GM21825 (cell line): ENCODE data around the gene IL1RAP.

Experiments
- ATAC-seq: cut with Tn5 transposase; IDR thresholded peaks from one replicate; pipeline ENCODE4 v1.9.1; 2021; ENCODE audit warnings: mild to moderate bottlenecking, moderate library complexity; ENCODE audit not compliant: unreplicated experiment

Gene IL1RAP

GRCh38 chr3:190605385-190605784, 91.5 kb downstream of the IL1RAP start:
- ATAC-seq = no peak

DNA sequence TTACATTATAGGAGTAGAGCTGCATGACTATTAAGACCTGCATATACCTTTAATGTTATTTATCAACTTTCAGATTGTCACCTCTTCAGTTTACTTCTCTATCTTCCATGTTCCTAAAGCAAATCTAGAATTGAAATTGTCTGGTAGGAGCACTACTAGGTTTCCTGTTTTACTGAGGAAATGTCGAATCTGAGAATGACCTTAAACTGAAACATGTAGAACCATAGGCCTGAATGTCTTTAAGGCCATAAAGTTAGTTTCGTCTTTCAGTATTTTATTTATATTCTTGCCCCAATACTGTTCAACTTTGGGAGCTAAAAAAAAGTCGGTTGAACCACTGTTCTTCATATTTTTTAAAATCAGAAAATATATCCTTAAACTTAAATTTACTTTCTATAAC, 92.7 kb downstream of the IL1RAP start:
- no peak for ATAC-seq

- ATAC-seq = no peak
Observed at GRCh38 chr3:190607021-190607420, 93.1 kb downstream of the IL1RAP start.

- ATAC-seq = no peak
Observed at GRCh38 chr3:190608850-190609589, 95.1 kb downstream of the IL1RAP start.

DNA sequence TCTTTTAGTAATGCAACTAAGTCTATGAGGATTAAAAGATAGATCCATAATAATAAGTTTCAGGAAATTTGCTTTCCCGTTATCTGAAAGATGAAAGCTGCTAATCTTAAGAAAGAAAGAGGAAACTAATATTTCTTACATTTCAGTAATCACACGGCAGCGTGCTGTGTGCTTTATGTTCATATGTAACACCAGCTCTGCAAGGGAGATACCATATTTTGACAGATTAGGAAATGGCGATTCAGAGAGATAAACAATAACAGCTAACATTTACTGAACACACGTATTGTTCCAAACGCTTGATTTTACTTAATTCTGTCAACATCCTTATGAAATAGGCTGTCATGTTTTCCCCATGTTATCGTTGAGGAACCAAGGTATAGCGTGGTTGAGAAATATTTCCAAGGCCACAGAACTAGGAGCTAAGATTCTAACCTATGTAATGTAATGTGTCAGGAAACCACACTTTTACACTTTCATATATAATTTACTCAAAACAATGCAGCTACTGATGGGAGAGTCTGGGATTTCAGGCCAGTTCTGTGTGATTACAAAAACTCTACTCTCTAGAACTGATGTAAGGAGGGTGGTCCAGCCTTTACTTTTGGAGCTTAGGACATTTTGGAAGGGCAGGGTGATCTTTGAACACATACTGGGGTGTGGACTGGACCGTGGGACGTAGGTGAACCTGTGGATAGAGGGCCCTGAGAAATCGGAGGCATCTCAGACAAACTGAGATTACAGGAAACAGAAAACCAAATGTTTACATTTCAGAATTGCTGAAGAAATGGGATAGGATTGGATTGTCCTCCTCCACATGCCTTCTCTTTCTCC, 100.6 kb downstream of the IL1RAP start:
- no peak for ATAC-seq

DNA sequence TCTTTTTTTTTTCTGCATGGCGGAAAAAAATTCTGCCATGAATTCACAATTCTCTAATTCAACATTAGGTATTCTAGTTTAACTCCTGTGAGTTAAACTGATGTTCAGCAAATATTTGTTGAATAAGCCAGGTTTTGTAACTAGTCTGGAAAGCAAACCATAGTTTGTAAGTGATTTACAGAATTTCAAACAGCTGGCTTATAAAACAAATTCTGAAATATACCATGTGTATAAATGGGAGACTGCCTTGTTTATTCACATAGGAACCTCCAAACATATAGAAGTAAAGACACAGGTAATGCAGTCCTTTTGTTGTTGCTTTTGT, 101.1 kb downstream of the IL1RAP start:
- ATAC-seq = no peak

GRCh38 chr3:190615607-190616006, 101.7 kb downstream of the IL1RAP start:
- no peak for ATAC-seq

DNA sequence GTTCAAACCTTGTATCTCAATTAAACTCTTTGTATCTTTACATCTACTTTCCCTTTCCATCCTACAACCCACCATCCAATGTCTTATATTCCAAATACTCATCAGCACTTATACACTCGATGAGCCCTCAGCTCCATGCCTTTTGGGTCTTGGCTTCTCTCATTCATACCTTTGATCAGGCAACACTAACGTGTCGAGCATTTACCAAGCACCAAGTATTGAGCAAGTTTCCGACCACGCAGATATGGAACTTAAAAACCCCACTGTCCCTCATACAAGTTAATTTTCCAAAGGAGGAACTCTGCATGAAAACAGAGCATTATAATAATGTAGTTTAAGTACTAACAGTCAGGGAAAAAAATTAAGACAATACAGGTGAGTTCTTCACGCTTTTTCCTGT, 102.8 kb downstream of the IL1RAP start:
- no peak for ATAC-seq

DNA sequence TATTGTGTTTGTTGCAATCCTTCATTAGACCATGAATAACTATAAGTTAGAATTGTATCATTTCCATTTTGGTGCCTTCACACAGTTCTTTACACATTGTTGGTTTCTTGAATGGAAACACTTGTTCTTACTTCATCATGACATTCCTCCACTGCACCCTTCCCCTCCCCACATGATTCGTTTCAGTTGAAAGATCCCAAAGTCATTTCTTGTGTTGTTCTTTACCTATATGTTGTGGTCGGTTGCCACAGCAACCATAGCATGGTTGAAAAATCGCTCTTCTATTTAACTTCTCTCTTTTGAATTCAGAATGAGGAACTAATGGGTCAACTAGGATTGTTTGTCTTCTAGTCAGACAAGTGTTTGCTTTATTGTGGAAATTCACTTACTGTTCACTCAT, 103.3 kb downstream of the IL1RAP start:
- peak; percentile 87 for ATAC-seq

- peak; percentile 41 for ATAC-seq
Observed at GRCh38 chr3:190618330-190619030, 104.6 kb downstream of the IL1RAP start.

DNA sequence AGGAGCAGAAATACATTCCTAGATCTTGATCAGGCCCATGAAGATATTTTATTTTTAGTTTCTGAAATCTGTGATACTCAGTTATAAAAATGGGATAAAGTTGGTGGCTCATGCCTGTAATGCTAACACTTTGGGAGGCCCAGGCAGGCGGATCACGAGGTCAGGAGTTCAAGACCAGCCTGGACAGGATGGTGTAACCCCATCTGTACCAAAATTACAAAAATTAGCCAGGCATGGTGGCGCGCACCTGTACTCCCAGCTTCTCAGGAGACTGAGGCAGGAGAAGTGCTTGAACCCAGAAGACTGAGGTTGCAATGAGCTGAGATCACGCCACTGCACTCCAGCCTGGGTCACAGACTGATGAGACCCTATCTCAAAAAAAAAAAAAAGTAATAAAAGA, 105.5 kb downstream of the IL1RAP start:
- ATAC-seq = no peak

GRCh38 chr3:190619761-190620160, 105.9 kb downstream of the IL1RAP start:
- ATAC-seq = no peak

DNA sequence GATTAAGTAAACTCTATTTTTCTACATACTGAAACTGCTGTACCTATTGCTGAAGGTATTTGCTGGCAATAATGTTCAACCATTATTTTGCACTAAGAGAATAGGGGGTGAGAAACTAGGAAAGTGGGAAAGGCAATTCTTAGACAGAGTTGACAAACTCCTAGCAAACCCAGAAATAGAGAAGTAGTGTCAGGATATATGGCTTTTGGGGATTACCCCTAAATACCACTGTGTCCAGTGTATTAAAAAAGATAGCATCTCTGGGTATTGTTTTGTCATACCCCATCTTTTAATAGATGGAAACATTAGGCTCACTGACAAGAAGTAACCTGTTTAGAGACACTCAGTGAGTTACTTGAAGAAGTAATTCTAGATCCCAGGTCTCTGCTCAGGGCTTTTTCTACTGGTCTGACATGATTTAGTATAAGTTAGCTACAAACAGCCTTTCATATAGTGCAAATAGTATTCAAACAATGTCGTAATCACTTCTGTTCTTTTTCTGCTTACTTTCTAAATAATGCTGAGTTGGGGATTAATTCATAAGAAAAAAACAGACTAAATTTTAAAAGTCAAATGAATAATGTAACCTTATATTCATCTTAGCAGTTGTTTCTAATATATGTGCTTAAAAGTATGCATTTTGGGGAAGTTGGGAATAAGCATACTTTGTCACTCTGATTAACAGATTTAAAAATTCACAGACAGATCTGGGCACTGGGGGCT, 107.2 kb downstream of the IL1RAP start:
- no peak for ATAC-seq

DNA sequence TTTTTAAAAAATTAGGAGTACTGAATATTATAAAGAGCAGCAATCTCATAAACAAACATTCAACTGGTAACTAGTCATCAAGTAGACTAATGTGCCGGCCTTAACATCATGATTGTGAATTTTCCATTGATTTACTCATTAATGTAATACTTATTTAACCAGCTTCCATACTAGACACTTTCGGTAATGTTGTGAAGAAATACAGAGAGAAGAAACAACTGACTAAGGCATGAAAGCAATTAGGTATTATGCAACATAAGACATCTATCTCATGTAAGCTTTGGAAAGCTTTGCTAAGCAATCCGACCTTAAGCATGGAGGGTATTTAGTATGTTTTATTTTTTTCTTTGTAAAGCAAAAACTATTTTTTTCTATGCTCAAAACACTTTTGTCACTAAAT, 108.0 kb downstream of the IL1RAP start:
- ATAC-seq = no peak

- no peak for ATAC-seq
Observed at GRCh38 chr3:190624282-190624681, 110.4 kb downstream of the IL1RAP start.

DNA sequence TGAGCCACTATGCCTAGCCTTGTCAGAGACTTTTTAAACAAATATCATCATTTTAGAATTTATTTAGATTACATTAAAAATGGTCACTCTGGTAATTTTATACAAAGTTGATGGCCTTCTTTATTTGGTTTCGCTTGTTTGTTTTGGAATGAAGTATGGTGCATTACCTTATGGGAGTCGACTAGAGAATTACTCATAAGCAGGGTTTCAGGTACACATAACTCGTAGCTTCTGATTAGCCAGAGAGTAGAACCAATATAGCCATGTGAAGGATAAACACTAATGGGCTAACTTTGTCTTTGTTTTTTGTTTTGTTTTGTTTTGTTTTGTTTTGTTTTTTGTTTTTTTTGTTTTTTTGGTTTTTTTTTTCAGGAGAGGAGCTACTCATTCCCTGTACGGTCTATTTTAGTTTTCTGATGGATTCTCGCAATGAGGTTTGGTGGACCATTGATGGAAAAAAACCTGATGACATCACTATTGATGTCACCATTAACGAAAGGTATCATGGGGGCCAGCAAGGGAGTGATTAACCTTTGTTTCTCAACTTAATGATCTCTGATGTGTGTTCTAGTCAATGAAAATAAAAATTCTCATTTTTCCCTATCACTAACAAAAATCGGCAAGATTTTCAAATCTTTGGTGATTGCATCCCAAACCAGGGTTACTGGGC, 113.2 kb downstream of the IL1RAP start:
- ATAC-seq = no peak

DNA sequence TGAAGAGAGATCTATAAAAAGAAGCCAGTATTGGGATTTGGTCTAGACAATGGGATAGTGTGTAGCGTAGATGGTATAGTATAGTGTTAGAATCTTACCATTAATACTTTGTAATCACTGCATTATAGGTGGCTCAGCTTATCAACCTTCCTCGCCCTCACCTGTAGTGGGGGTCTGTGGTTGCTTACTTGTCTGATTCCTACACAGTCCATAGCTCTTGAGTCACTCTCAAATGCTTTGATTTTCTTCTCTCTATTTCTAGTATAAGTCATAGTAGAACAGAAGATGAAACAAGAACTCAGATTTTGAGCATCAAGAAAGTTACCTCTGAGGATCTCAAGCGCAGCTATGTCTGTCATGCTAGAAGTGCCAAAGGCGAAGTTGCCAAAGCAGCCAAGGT, 115.2 kb downstream of the IL1RAP start:
- no peak for ATAC-seq

DNA sequence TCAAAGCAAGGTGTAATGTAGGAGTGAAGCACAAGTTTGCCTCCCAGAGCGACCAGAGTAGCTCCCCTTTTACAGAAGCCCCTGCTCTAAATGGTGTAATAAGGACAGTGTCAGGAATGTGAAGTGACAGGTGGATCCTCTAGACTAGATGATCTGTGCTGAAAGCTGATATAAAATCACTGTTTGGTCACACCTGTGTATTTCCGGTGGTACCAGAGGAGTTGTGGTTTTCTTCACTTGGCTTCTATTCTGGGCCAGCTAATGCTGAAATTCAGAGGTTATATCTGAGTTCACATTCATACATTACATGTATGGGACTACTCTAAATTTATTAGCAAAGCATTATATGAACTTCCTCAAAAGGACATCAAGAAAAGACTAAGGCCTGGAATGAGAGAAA, 117.4 kb downstream of the IL1RAP start:
- no peak for ATAC-seq

DNA sequence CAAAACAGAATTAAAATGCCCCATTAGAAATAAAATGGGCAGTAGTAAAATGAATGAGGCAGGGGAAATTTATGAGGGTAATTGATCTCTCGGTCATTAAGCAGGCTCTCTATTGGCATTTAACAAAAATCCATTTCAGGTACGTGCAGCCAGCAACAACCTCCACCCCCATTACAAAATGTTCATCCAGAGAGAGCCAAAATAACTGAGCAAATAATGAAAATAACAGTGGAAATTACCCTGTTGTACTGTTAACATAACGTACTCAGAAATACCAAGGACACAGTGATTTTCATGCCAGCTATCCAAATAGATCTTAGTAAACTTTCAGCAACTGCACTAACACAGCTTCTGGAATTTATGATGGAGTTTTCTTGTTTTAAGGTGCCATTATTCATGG, 127.7 kb downstream of the IL1RAP start:
- no peak for ATAC-seq

- ATAC-seq = no peak
Observed at GRCh38 chr3:190642016-190642415, 128.1 kb downstream of the IL1RAP start.

GRCh38 chr3:190644035-190644434, 130.2 kb downstream of the IL1RAP start:
- no peak for ATAC-seq
